Mesenchymal stem cell (in vitro differentiated cells and primary cell): ENCODE results near the gene TAS2R41.

Source experiments
- DNase-seq: peaks from one replicate; pipeline ENCODE4 v3.0.0-alpha.2; 2013
- H2AFZ ChIP-seq: one replicate; pipeline ENCODE4 v1.6.1; 2013; ENCODE audit warnings: low read depth, mild to moderate bottlenecking, control low read depth, inconsistent platforms, low read length, moderate library complexity
- H2AK5ac ChIP-seq: 2 replicates; pipeline ENCODE4 v1.6.1; 2013; ENCODE audit warnings: low read length, moderate library complexity, mild to moderate bottlenecking, inconsistent platforms; ENCODE audit not compliant: severe bottlenecking
- H2BK120ac ChIP-seq: one replicate; pipeline ENCODE4 v1.6.1; 2013; ENCODE audit warnings: low read depth, mild to moderate bottlenecking, inconsistent platforms, low read length, moderate library complexity
- H2BK12ac ChIP-seq, 2 experiments: one replicate each; pipeline ENCODE4 v1.6.1; 2013; ENCODE audit warnings: inconsistent platforms in 2 of 2, low read length in 2 of 2, mild to moderate bottlenecking in 2 of 2, moderate library complexity in 2 of 2, control low read depth in 1 of 2
- H2BK15ac ChIP-seq: one replicate; pipeline ENCODE4 v1.6.1; 2013; ENCODE audit warnings: mild to moderate bottlenecking, low read depth, inconsistent platforms; ENCODE audit not compliant: poor library complexity, severe bottlenecking
- H2BK5ac ChIP-seq: 2 replicates; pipeline ENCODE4 v1.6.1; 2013; ENCODE audit warnings: low read depth, mild to moderate bottlenecking, low read length, control low read depth, inconsistent platforms; ENCODE audit not compliant: poor library complexity, severe bottlenecking
- H3K14ac ChIP-seq, 2 experiments: one replicate each; pipeline ENCODE4 v1.6.1; 2013; ENCODE audit warnings: inconsistent platforms in 2 of 2, low read length in 2 of 2, control low read depth in 1 of 2, mild to moderate bottlenecking in 1 of 2, moderate library complexity in 1 of 2
- H3K18ac ChIP-seq, 2 experiments: one replicate each; pipeline ENCODE4 v1.6.1; 2013; ENCODE audit warnings: inconsistent platforms in 2 of 2, low read length in 2 of 2, control low read depth in 1 of 2, low read depth in 1 of 2, mild to moderate bottlenecking in 1 of 2
- H3K23ac ChIP-seq, 2 experiments: one replicate each; pipeline ENCODE4 v1.6.1; 2013; ENCODE audit warnings: inconsistent platforms in 2 of 2, low read length in 2 of 2, mild to moderate bottlenecking in 2 of 2, moderate library complexity in 2 of 2, control low read depth in 1 of 2
- H3K27ac ChIP-seq: 2 replicates; pipeline ENCODE4 v1.5.1; 2013; ENCODE audit warnings: mild to moderate bottlenecking, moderate library complexity, low read length, control low read depth, inconsistent platforms; ENCODE audit not compliant: poor library complexity, severe bottlenecking
- H3K27me3 ChIP-seq, 2 experiments: 2 replicates each; pipeline versions ENCODE4 v1.6.1 to v1.7.0; 2013; ENCODE audit warnings: low read length in 2 of 2, mild to moderate bottlenecking in 2 of 2, moderate library complexity in 2 of 2, control low read depth in 1 of 2, inconsistent platforms in 1 of 2; ENCODE audit not compliant: control insufficient read depth in 1 of 2, insufficient read depth in 1 of 2
- H3K36me3 ChIP-seq, 2 experiments: 2 replicates each; pipeline versions ENCODE4 v1.6.1 to v1.7.0; 2013; ENCODE audit warnings: low read length in 2 of 2, control low read depth in 1 of 2, inconsistent platforms in 1 of 2, low read depth in 1 of 2, mild to moderate bottlenecking in 1 of 2; ENCODE audit not compliant: insufficient read depth in 2 of 2, control insufficient read depth in 1 of 2
- H3K4ac ChIP-seq, 2 experiments: one replicate each; pipeline ENCODE4 v1.6.1; 2013; ENCODE audit warnings: inconsistent platforms in 2 of 2, low read length in 2 of 2, mild to moderate bottlenecking in 2 of 2, moderate library complexity in 2 of 2, control low read depth in 1 of 2, low read depth in 1 of 2
- H3K4me1 ChIP-seq: 2 replicates; pipeline ENCODE4 v1.6.1; 2013; ENCODE audit warnings: low read depth, low read length, control low read depth; ENCODE audit not compliant: control insufficient read depth, insufficient read depth
- H3K4me2 ChIP-seq: 2 replicates; pipeline ENCODE4 v1.6.1; 2013; ENCODE audit warnings: low read length, mild to moderate bottlenecking, inconsistent platforms; ENCODE audit not compliant: poor library complexity, severe bottlenecking
- H3K4me3 ChIP-seq, 2 experiments: 2 replicates each; pipeline versions ENCODE4 v1.5.1 to v1.7.0; 2013; ENCODE audit warnings: low read length in 2 of 2, mild to moderate bottlenecking in 2 of 2, control low read depth in 1 of 2, low read depth in 1 of 2; ENCODE audit not compliant: insufficient read depth in 1 of 2
- H3K79me1 ChIP-seq: replicated peaks from 2 replicates; pipeline ENCODE4 v1.6.1; 2013; ENCODE audit warnings: mild to moderate bottlenecking, control low read depth, low read length, inconsistent platforms; ENCODE audit not compliant: poor library complexity, severe bottlenecking
- H3K9ac ChIP-seq: 2 replicates; pipeline ENCODE4 v1.7.0; 2013; ENCODE audit warnings: mild to moderate bottlenecking, low read length, moderate library complexity
- H3K9me3 ChIP-seq: 2 replicates; pipeline ENCODE4 v1.7.0; 2013; ENCODE audit warnings: mild to moderate bottlenecking, low read length; ENCODE audit not compliant: control insufficient read depth
- H4K8ac ChIP-seq: one replicate; pipeline ENCODE4 v1.6.1; 2013; ENCODE audit warnings: inconsistent platforms, mild to moderate bottlenecking, low read length, moderate library complexity
- H4K91ac ChIP-seq: one replicate; pipeline ENCODE4 v1.6.1; 2013; ENCODE audit warnings: mild to moderate bottlenecking, low read length, inconsistent platforms
- WGBS: methylation state at CpG from one replicate; pipeline ENCODE4 v1.1.7; 2013; ENCODE audit warnings: mixed read lengths; 5-methylcytosine and 5-hydroxymethylcytosine counted together

The TAS2R41 gene

DNA sequence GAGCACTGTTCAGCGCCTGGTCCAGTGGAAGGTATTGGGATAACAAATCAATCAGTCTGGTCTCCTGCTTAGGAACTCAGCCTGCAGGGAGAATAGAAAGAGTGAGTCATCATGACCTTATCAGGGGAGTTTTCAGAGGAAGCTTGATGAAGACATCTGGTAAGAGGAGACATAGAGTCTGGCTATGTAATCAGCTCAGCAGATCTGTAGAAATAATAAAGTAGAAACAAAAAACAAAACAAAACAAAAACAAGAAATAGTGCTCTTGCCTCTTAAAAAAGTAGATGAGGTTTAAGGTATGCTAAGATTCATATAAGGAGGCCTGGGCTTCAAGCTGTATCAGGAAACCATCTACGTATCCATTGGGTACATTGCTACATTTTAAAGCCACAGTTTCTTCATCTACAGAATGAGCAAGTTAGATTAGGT, 14.4 kb downstream of the TAS2R41 start:
- no peaks in the 10 kb centered on the region for H3K4me1 ChIP-seq
- H3K4ac ChIP-seq, result no peak overlapping the region
- no peak overlapping the region for H3K4me3 ChIP-seq
- H3K9me3 ChIP-seq, result no peaks in the 10 kb centered on the region
- no peak overlapping the region for H2BK120ac ChIP-seq
- peak; percentile 92 for DNase-seq
- peak overlapping the region; percentile 60 for H3K9ac ChIP-seq
- no peak overlapping the region for H3K27ac ChIP-seq
- H4K8ac ChIP-seq, result no peak overlapping the region
- WGBS, result 42% methylated on average over 1 of the region's 2 CpGs
- H3K79me1 ChIP-seq, result no peaks in the 10 kb centered on the region
- no peak overlapping the region for H2BK5ac ChIP-seq
- no peaks in the 10 kb centered on the region for H3K36me3 ChIP-seq
- no peak overlapping the region for H4K91ac ChIP-seq
- no peak overlapping the region for H3K14ac ChIP-seq
- no peak overlapping the region for H2AK5ac ChIP-seq
- H2AFZ ChIP-seq, result no peak overlapping the region
- no peak overlapping the region for H3K18ac ChIP-seq
- H2BK12ac ChIP-seq, result no peak overlapping the region
- no peak overlapping the region for H2BK15ac ChIP-seq
- peaks cover 0 to 8% of the 10 kb centered on the region in 2 experiments for H3K27me3 ChIP-seq
- no peak overlapping the region for H3K4me2 ChIP-seq
- H3K23ac ChIP-seq, result no peak overlapping the region

DNA sequence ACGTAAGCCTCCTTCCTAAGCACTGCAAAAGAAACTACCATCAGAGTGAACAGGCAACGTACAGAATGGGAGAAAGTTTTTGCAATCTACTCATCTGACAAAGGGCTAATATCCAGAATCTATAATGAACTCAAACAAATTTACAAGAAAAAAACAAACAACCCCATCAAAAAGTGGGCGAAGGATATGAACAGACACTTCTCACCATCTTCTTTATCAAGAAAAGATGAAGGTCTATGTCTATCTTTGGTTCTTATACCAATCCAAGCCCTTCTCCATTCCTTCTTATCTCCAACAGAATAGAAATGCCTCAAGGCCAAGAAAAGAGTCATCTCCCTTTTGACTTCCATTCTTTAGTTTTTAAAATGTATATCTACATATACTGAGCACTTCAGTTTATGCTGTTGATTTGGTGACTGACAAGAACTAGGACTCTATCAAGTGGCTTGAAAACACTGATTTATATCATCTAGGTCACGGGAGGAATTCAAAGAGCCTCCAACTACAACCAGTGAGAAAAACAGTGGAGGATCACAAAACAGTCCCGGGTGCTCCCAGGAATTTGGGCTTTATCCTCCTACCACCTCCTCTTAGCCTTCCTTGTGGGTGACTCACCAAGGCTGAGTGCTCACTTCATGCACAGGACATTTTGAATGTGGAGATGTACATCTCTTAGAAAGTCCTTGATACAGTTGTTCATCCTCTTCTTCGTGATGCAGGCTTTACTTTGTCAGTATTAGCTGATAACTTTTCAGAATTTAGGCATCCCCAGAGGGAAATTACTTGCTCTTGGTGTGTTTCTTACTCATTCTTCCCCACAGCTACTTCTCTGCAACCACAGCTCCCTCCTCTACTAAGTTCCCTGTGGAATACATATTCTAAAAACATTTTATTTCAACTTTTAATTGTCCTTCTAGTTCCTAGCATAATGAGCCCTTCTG, 15.4 kb downstream of the TAS2R41 start:
- H3K36me3 ChIP-seq, result no peaks in the 10 kb centered on the region
- no peak overlapping the region for H2AK5ac ChIP-seq
- H3K4me3 ChIP-seq, result peak overlapping the region in 1 of 2 experiments; percentile 18
- DNase-seq, result peak; percentile 37
- no peak overlapping the region for H2BK5ac ChIP-seq
- H4K8ac ChIP-seq, result peak overlapping the region; percentile 43
- H3K4me1 ChIP-seq, result no peaks in the 10 kb centered on the region
- H3K23ac ChIP-seq, result no peak overlapping the region
- peak overlapping the region in 1 of 2 experiments; percentile 78 for H2BK12ac ChIP-seq
- H2BK120ac ChIP-seq, result no peak overlapping the region
- H3K4ac ChIP-seq, result no peak overlapping the region
- H3K9ac ChIP-seq, result peak overlapping the region; percentile 60
- peaks cover 0 to 8% of the 10 kb centered on the region in 2 experiments for H3K27me3 ChIP-seq
- no peak overlapping the region for H2BK15ac ChIP-seq
- H3K4me2 ChIP-seq, result no peak overlapping the region
- 66% methylated on average over 6 of the region's 6 CpGs for WGBS
- no peak overlapping the region for H3K18ac ChIP-seq
- H2AFZ ChIP-seq, result no peak overlapping the region
- no peak overlapping the region for H3K14ac ChIP-seq
- no peak overlapping the region for H4K91ac ChIP-seq
- H3K9me3 ChIP-seq, result no peaks in the 10 kb centered on the region
- no peaks in the 10 kb centered on the region for H3K79me1 ChIP-seq
- no peak overlapping the region for H3K27ac ChIP-seq

DNA sequence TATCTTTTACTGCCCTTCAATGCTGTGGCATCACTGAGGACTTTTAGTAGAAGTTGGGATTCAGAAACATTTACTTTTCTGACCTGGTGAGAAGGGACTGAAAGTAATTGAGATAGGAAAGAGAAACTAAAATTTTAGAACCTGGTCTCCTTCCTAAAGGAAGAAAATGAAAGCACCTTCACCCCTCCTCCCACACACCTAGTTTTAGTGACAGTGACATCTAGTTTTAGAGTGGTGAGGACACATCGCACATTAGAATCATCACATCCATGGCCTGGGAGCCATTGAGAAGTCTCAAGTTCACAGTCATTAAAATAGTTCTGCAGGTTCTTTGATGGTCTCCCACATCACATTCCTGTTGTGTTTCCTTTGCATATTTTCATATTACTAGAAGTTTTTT, 16.1 kb downstream of the TAS2R41 start:
- Histone ChIP-seq H3K27me3 (peaks cover 0 to 8% of the 10 kb centered on the region in 2 experiments), H3K79me1 (no peaks in the 10 kb centered on the region), H3K4me1 (no peaks in the 10 kb centered on the region), H2BK12ac (no peak overlapping the region), H3K36me3 (no peaks in the 10 kb centered on the region), H3K4ac (no peak overlapping the region), H4K91ac (no peak overlapping the region), H3K4me3 (no peak overlapping the region), H3K23ac (no peak overlapping the region), H3K4me2 (no peak overlapping the region), H3K14ac (no peak overlapping the region), H2AK5ac (no peak overlapping the region), H3K18ac (no peak overlapping the region), H3K9ac (peak overlapping the region; percentile 54), H3K9me3 (no peaks in the 10 kb centered on the region), H3K27ac (no peak overlapping the region), H2BK120ac (no peak overlapping the region), H2BK5ac (no peak overlapping the region), H2AFZ (no peak overlapping the region), H2BK15ac (no peak overlapping the region), H4K8ac (no peak overlapping the region)
- no peak for DNase-seq
- WGBS, result 100% methylated on average over 1 of the region's 1 CpG

DNA sequence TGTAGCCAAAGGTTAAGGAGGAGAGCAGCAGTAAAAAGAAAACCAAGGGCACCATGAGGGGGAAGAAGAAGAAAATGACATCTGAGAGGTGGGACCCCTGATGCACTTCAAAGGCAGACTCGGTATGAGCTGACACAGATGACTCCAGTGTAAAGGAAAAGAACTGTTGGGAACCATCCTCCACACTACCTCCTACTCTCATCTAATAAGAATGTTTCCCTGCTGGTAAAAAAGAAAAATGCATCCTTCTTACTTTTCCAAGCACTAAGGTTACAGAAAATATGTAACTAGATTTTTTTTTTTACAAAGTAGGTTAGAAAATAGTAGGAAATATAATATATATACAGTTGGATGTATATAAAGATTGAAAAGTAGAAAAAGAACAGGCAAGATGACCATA, 16.9 kb downstream of the TAS2R41 start:
- H3K4me1 ChIP-seq, result no peaks in the 10 kb centered on the region
- H4K91ac ChIP-seq, result no peak overlapping the region
- no peak overlapping the region for H2BK5ac ChIP-seq
- H3K9ac ChIP-seq, result no peak overlapping the region
- H2BK15ac ChIP-seq, result no peak overlapping the region
- peak overlapping the region; percentile 19 for H3K4me2 ChIP-seq
- 60% methylated on average over 1 of the region's 1 CpG for WGBS
- no peak overlapping the region for H3K14ac ChIP-seq
- H3K4ac ChIP-seq, result no peak overlapping the region
- H3K4me3 ChIP-seq, result no peak overlapping the region
- peaks cover 0 to 2% of the 10 kb centered on the region in 2 experiments for H3K27me3 ChIP-seq
- no peak overlapping the region for H4K8ac ChIP-seq
- H3K79me1 ChIP-seq, result no peaks in the 10 kb centered on the region
- DNase-seq, result no peak
- H2AFZ ChIP-seq, result no peak overlapping the region
- no peak overlapping the region for H3K18ac ChIP-seq
- no peak overlapping the region for H3K27ac ChIP-seq
- no peak overlapping the region for H2AK5ac ChIP-seq
- no peak overlapping the region for H2BK12ac ChIP-seq
- no peak overlapping the region for H3K23ac ChIP-seq
- no peaks in the 10 kb centered on the region for H3K9me3 ChIP-seq
- no peaks in the 10 kb centered on the region for H3K36me3 ChIP-seq
- H2BK120ac ChIP-seq, result no peak overlapping the region
